Measurements from ENCODE around the gene RPL10A.
"Not testable (repeated sequence)": the region's sequence is repeated elsewhere in the genome, so short reads cannot be mapped to it uniquely, and the experiment has no call there.

Gene RPL10A

GRCh38 chr6:35512740-35513139 lies 44.5 kb downstream of the RPL10A start, which contains the start of gene TULP1:
Gene TULP1 (minus strand): TSS chr6:35512896. CDS start chr6:35512858, 38 bp downstream.
- DNase-seq (ENCODE audit: low read depth) = no peak

- DNase-seq (ENCODE audit: low read depth) = no peak
Observed at GRCh38 chr6:35514587-35514986, 46.4 kb downstream of the RPL10A start.

GRCh38 chr6:35515939-35516338 lies 47.7 kb downstream of the RPL10A start:
- DNase-seq (ENCODE audit: low read depth) = not testable (repeated sequence)

DNA sequence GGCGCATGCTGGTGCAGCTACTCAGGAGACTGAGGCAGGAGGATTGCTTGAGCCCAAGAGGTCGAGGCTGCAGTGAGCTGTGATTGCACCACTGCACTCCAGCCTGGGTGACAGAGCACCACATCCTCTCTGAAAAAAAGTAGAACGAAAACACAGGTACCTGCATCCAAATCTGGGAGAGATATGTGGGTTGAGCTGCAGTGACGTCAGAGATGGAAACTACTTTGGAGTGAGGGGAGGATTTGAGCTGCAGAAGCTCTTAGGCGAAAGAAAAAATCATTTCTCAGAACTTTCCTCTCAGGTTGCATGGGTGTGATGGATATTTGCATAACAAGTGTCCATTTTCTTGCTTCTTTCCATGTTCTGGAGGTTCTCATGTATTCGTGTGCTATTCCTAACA lies 48.5 kb downstream of the RPL10A start:
- no peak for DNase-seq (ENCODE audit: low read depth)

GRCh38 chr6:35517978-35518377 lies 49.8 kb downstream of the RPL10A start:
- DNase-seq (ENCODE audit: low read depth) = not testable (repeated sequence)

- DNase-seq (ENCODE audit: low read depth) = no peak
Observed at GRCh38 chr6:35518566-35519312, 50.5 kb downstream of the RPL10A start.

- DNase-seq (ENCODE audit: low read depth) = no peak
Observed at GRCh38 chr6:35519313-35520015, 51.3 kb downstream of the RPL10A start.
